Cardiac muscle cell (in vitro differentiated cells and primary cell): ENCODE results near the gene RAB32. TPM values are rescaled to one million over a fixed set of nuclear protein-coding genes. Genes with fewer than 3 reads are reported as not detected.
A peak's percentile ranks its signal among the peaks of the same experiment; 100 is the strongest.

Experiments used
- DNase-seq, 2 donors: peaks; one replicate each; pipeline versions ENCODE4 v3.0.0 to v3.0.0-alpha.2; 2010 to 2017; ENCODE audit warnings: low read depth in 1 of 2, low spot score in 1 of 2
- H3K27ac ChIP-seq: fragments of 200-600 bp; sonication (generic); 2 replicates; pipeline ENCODE4 v1.5.1; 2016
- H3K27me3 ChIP-seq: fragments of 200-600 bp; sonication (generic); 2 replicates; pipeline ENCODE4 v1.6.0; 2016; ENCODE audit warnings: control low read depth
- H3K36me3 ChIP-seq: fragments of 200-600 bp; sonication (generic); 2 replicates; pipeline ENCODE4 v1.5.1; 2016; ENCODE audit warnings: control low read depth
- H3K4me1 ChIP-seq: fragments of 200-600 bp; sonication (generic); 2 replicates; pipeline ENCODE4 v1.8.1; 2017; ENCODE audit warnings: low read depth, mild to moderate bottlenecking, mixed run types
- H3K4me3 ChIP-seq: fragments of 200-600 bp; sonication (generic); 2 replicates; pipeline ENCODE4 v1.5.1; 2016; ENCODE audit warnings: mild to moderate bottlenecking
- H3K9me3 ChIP-seq: fragments of 200-600 bp; sonication (generic); 2 replicates; pipeline ENCODE4 v1.5.1; 2017; ENCODE audit warnings: low read depth, mild to moderate bottlenecking, control low read depth
- polyA plus RNA-seq: library from polyadenylated mRNA; unstranded; fragments of >200 nt; fragmentation: Nextera tagmentation; extraction: Ambion mirVana; gene quantifications from 2 replicates; pipeline ENCODE4 v1.2.1, GENCODE V29; 2016
- total RNA-seq: library from RNA; depleted of rRNA; stranded (reverse); fragments of >200 nt; gene quantifications from 2 replicates; pipeline ENCODE4 v1.2.3, GENCODE V29; 2016
- TF ChIP-seq, protein P1 (sequence below): IDR thresholded peaks from 2 replicates; pipeline ENCODE4 v1.5.1; 2012; ENCODE audit warnings: low read depth, mild to moderate bottlenecking, low read length

Gene RAB32
- total and polyA plus RNA-seq, 2 experiments from 2014 or later, result 6.8 to 18.3 TPM

DNA sequence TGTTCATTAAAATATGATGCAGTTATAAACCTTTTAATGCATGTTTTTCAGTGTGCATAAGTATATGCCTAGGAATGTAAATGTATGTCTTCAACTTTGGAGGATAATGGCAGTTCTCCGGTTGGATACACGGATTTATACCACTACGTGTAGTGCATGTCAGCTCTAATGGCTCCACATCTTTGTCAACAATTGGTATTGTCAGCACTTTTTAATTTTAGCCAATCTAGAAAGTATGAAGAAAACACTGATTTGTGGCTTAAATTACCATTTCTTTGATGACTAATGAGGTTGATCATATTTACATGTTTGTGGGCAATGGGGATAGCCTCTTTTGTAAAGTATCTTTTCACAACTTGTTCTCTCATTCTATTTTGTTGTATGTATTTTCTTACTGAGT lies 10.9 kb upstream of the RAB32 start:
- Histone ChIP-seq H3K27me3 (no peaks in the 10 kb centered on the region), H3K27ac (no peak overlapping the region), H3K9me3 (no peaks in the 10 kb centered on the region), H3K4me3 (no peak overlapping the region), H3K36me3 (no peaks in the 10 kb centered on the region), H3K4me1 (no peaks in the 10 kb centered on the region)
- DNase-seq, result no peak
- TF ChIP-seq, protein P1, sequence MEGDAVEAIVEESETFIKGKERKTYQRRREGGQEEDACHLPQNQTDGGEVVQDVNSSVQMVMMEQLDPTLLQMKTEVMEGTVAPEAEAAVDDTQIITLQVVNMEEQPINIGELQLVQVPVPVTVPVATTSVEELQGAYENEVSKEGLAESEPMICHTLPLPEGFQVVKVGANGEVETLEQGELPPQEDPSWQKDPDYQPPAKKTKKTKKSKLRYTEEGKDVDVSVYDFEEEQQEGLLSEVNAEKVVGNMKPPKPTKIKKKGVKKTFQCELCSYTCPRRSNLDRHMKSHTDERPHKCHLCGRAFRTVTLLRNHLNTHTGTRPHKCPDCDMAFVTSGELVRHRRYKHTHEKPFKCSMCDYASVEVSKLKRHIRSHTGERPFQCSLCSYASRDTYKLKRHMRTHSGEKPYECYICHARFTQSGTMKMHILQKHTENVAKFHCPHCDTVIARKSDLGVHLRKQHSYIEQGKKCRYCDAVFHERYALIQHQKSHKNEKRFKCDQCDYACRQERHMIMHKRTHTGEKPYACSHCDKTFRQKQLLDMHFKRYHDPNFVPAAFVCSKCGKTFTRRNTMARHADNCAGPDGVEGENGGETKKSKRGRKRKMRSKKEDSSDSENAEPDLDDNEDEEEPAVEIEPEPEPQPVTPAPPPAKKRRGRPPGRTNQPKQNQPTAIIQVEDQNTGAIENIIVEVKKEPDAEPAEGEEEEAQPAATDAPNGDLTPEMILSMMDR, result no peak

DNA sequence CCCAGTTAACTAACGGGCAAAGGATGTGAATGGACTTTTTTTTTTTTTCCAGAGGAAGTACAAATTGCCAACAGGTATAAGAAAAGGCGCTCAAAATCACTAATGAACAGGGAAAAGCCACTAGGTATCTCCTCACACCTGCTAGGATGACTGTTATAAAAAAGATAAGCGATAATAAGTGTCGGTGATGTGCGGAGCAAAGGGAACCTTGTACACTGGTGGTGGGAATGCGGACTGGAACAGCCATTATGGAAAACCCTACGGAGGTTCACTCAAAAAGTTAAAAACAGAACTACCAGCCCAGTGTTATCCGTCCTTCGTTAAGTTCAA lies 787 bp upstream of the RAB32 start:
- no peak for DNase-seq
- TF ChIP-seq, protein P1, result no peak
- Histone ChIP-seq H3K4me1 (no peaks in the 10 kb centered on the region), H3K27me3 (no peaks in the 10 kb centered on the region), H3K9me3 (no peaks in the 10 kb centered on the region), H3K4me3 (peak overlapping the region; percentile 43), H3K36me3 (no peaks in the 10 kb centered on the region), H3K27ac (peak overlapping the region; percentile 61)

DNA sequence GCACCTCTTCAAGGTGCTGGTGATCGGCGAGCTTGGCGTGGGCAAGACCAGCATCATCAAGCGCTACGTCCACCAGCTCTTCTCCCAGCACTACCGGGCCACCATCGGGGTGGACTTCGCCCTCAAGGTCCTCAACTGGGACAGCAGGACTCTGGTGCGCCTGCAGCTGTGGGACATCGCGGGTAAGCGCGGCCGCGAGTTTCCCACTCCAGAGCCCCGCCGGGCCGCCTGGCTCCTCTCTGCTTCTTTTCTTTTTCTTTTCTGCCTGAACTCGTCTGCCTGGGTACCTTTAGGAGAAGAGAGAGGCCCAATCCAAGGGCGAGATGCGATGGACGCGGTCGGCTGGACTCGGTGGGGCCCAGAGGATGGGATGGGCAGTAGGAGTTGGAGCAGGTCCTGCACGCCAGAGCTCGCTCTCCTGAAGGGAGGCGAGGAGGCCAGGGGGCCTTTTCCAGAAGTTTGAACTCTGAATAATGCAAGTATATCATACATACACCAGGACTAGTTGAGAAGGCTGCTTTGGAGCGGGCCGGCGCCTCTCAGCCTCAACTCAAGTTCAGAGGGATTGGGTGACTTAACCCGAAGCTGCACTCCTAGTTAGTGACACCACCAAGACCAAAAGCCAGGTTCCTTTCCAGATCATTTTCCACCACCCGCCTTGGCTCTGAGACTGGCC lies 445 bp downstream of the RAB32 start:
- Histone ChIP-seq H3K36me3 (no peaks in the 10 kb centered on the region), H3K4me1 (peaks cover 4% of the 10 kb centered on the region), H3K27me3 (no peaks in the 10 kb centered on the region), H3K9me3 (no peaks in the 10 kb centered on the region), H3K4me3 (peak overlapping the region; percentile 43), H3K27ac (peak overlapping the region; percentile 65)
- TF ChIP-seq, protein P1, result no peak
- DNase-seq, result peak; percentile 29 to 60

DNA sequence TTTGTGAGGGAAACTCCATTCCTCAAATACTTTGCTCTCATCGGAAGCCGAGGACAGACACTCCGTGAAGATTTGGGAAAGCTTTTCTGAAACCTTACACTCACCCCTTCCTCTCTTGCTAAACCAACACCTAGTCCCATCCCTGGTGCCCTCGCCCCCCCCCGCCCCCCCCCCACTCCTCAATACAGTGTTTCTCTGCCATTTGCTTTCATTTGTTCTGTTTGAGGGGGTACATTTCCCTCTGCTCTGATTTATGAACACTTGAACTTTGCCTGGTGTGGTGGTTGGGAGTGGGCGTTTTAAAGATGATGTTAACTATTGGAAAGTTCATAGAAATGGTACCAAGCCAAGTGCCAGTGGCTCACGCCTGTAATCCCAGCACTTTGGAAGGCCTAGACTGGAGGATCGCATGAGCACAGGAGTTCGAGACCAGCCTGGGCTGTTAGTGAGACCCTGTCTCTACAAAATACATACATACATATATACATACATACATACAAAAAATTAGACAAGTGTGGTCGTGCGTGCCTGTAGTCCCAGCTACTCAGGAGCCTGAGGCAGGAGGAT lies 1.1 kb downstream of the RAB32 start:
- no peaks in the 10 kb centered on the region for H3K27me3 ChIP-seq
- H3K4me1 ChIP-seq, result peaks cover 5% of the 10 kb centered on the region
- H3K36me3 ChIP-seq, result no peaks in the 10 kb centered on the region
- H3K27ac ChIP-seq, result peak overlapping the region; percentile 65
- H3K4me3 ChIP-seq, result peak overlapping the region; percentile 43
- peak in 1 of 2 donors; percentile 16 for DNase-seq
- no peaks in the 10 kb centered on the region for H3K9me3 ChIP-seq
- TF ChIP-seq, protein P1, result no peak

DNA sequence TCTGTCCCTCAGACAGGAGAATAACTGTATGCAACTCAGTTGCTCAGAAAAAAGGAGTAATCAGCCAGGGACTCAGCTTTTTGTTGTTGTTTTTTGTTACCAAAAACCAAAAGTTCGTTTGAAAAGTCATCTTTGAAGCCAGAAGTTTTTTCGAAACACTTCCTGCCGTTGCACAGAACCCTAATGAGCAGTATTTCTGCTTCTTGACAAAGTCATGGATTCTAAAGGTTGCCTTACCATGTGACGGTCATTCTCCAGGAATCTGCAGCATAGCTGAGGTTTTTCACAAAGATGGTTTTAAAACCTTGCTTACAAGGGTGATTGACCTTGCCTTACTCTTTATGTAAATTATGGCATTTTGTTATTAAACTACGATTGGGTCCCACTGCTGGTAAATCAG lies 1.9 kb downstream of the RAB32 start:
- H3K36me3 ChIP-seq, result no peaks in the 10 kb centered on the region
- H3K4me3 ChIP-seq, result no peak overlapping the region
- H3K27me3 ChIP-seq, result no peaks in the 10 kb centered on the region
- peak in 1 of 2 donors; percentile 57 for DNase-seq
- H3K4me1 ChIP-seq, result peaks cover 5% of the 10 kb centered on the region
- H3K27ac ChIP-seq, result no peak overlapping the region
- TF ChIP-seq, protein P1, result no peak
- no peaks in the 10 kb centered on the region for H3K9me3 ChIP-seq
